ENCODE results near the gene GPM6B. TPM values are rescaled to one million over a fixed set of nuclear protein-coding genes. Genes with fewer than 3 reads are reported as not detected.
A peak's percentile ranks its signal among the peaks of the same experiment; 100 is the strongest.

The GPM6B gene
- total and polyA plus RNA-seq, 2 of the 4 experiments (the other 2 are of a cell fraction) = 4.2 to 5.9 TPM

DNA sequence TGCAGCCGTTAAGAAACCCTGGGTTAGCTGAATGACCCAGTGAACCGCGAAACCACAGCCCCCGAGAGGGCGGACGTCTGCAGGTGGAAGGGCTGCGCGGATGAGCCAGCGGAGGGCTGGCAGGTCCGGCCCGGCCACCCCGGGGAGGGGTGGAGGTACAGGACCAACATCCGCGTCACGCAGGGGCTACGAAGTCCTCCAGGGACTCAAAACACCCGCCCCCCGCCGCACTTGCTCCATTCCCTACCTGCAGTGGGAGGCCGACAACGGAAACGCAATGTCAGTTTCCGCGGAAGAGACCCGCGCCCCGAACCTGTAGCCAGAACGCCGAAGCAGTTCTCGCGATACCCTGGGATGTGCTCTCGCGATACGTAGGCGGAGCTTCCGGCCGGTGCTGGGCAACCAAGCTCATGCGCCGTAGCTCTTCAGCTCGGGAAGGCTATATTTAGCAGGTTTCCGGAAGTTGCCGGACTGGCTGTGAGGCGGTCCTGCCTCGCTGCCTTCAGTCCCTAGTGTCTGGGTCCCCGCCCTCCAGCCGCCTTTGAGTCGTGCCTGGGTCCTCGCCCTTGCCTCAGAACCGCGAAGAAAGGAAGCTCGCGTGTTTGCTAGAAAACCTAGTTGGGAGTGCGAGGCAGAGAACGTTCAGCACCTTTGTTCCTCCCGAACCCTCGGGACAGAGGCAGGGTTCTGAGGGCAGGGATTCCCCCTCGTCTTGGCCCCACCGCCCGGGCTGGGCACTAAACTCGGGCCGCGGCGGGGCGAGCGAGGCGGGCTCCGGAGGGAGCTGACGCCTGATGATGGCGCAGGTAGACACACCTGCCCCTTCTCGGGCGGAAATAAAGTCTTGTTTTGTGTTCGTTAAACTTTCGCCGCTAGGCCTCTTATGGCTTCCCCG, 82.4 kb downstream of the GPM6B start, which contains the start of the genes OFD1 and TRAPPC2:
Gene OFD1, plus strand, starts transcription at position 471 of the 895 bp plus-strand sequence. Its CDS starts 324 bp downstream, at position 795.
Gene TRAPPC2, minus strand, starts transcription at position 343 of the 895 bp plus-strand sequence. CDS start 14,657 bp downstream, outside the sequence.
- Histone ChIP-seq H3K27ac (ENCODE audit: insufficient read depth, low read length) (peak within 1 kb of the TSS; percentile 90), H3K4me1 (ENCODE audit: control insufficient read depth, insufficient read depth, low read length) (no peaks in the 10 kb centered on the region), H3K79me1 (ENCODE audit: low read depth in 1 of 2, low read length in 2 of 2) (peaks cover 16 to 38% of the 10 kb centered on the region in 2 experiments), H3K9me1 (ENCODE audit: insufficient read depth, low read length) (no peaks in the 10 kb centered on the region; the same call in 1 of the 2 replicates), H3K14ac (replicated peaks; ENCODE audit: low read depth, low read length) (peak within 1 kb of the TSS; percentile 99), H3K4me3 (ENCODE audit: insufficient read depth, low read depth, low read length) (peak within 1 kb of the TSS; percentile 81), H4K20me1 (ENCODE audit: insufficient read depth, low read length) (no peaks in the 10 kb centered on the region), H2AK5ac (ENCODE audit: low read depth, low read length) (peak within 1 kb of the TSS; percentile 81; the same call in 1 of the 2 replicates), H3K56ac (ENCODE audit: extremely low read depth, insufficient read depth, low read length) (peak within 1 kb of the TSS; percentile 88), H2BK15ac (ENCODE audit: low read depth, low read length) (peak within 1 kb of the TSS; percentile 76; the same call in 1 of the 3 replicates), H3K9me3 (ENCODE audit: control insufficient read depth, insufficient read depth, low read length) (no peaks in the 10 kb centered on the region), H3K23ac (ENCODE audit: low read depth, low read length) (peak within 1 kb of the TSS; percentile 93), H2AK9ac (replicated peaks; ENCODE audit: low read depth, low read length, poor library complexity) (peak within 1 kb of the TSS; percentile 99), H4K91ac (ENCODE audit: insufficient read depth, low read depth, low read length) (peak within 1 kb of the TSS; percentile 93), H3K18ac (ENCODE audit: low read depth, low read length) (peak within 1 kb of the TSS; percentile 84), H3K4ac (ENCODE audit: low read depth, low read length) (peak within 1 kb of the TSS; percentile 96), H2AFZ (replicated peaks; ENCODE audit: low read length, poor library complexity) (peak within 1 kb of the TSS; percentile 99), H3K9ac (ENCODE audit: low read depth, low read length) (peak within 1 kb of the TSS; percentile 98), H2BK5ac (ENCODE audit: low read depth, low read length, poor library complexity, severe bottlenecking) (peak within 1 kb of the TSS; percentile 84), H4K5ac (ENCODE audit: low read depth, low read length) (peak within 1 kb of the TSS; percentile 95), H2BK120ac (ENCODE audit: low read depth, low read length) (peak within 1 kb of the TSS; percentile 84), H3K4me2 (ENCODE audit: low read depth, low read length) (peak within 1 kb of the TSS; percentile 100), H3K36me3 (ENCODE audit: control insufficient read depth, insufficient read depth, low read length) (peaks cover 5% of the 10 kb centered on the region), H4K8ac (ENCODE audit: low read depth in 2 of 2, low read length in 2 of 2) (peak within 1 kb of the TSS; percentile 72 to 96), H2BK20ac (ENCODE audit: low read depth, low read length) (peak within 1 kb of the TSS; percentile 27; the same call in 1 of the 2 replicates), H3K27me3 (ENCODE audit: control insufficient read depth, insufficient read depth, low read length) (no peaks in the 10 kb centered on the region)
- POLR2A ChIA-PET (ENCODE audit: unreplicated experiment) = interaction anchor here (0.5 kb wide), 1 partner anchor 13 kb away, joined by 3 read pairs; no protein-coding TSS in a partner anchor
- BruUV-seq (replicated peaks) = no TSS peak
- intact Hi-C loops (cut with micrococcal nuclease) (loop anchor here (1.0 to 5.0 kb wide), 3 partner anchors 42 to 227 kb away; no protein-coding TSS in a partner anchor), dilution Hi-C loops (cut with HindIII; ENCODE audit: low sequenced_read_pairs, unreplicated experiment) (no loop called here), in situ Hi-C loops (cut with MboI; ENCODE audit: low sequenced_read_pairs) (loop anchor here (25.0 kb wide), 1 partner anchor 772 kb away; no protein-coding TSS in a partner anchor)
- CTCF ChIA-PET = interaction anchor here (0.9 kb wide), 1 partner anchor 228 kb away, joined by 4 read pairs; no protein-coding TSS in a partner anchor
- ATAC-seq (ENCODE audit: low read depth) (peak; percentile 97), DNase-seq (peak; percentile 97)
- 0% methylated on average over 37 of the region's 75 CpGs; no CpG with 5 or more reads in 1 of the 2 experiments for WGBS, 2 experiments (ENCODE audit: extremely low coverage in 2 of 2, insufficient read length in 1 of 2)
- TF ChIP-seq, protein P1, sequence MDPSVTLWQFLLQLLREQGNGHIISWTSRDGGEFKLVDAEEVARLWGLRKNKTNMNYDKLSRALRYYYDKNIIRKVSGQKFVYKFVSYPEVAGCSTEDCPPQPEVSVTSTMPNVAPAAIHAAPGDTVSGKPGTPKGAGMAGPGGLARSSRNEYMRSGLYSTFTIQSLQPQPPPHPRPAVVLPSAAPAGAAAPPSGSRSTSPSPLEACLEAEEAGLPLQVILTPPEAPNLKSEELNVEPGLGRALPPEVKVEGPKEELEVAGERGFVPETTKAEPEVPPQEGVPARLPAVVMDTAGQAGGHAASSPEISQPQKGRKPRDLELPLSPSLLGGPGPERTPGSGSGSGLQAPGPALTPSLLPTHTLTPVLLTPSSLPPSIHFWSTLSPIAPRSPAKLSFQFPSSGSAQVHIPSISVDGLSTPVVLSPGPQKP (IDR thresholded peaks at IDR 0.05; ENCODE audit: borderline replicate concordance, low read depth, low read length) = peak; percentile 82; the same call in 1 of the 2 replicates
- TF ChIP-seq SMC3 (IDR thresholded peaks at IDR 0.05; ENCODE audit: low read depth, low read length) (no peak), MAZ (IDR thresholded peaks at IDR 0.05; ENCODE audit: borderline replicate concordance, low read depth, low read length) (peak; percentile 41; the same call in 1 of the 2 replicates), POLR2A (IDR thresholded peaks at IDR 0.05; ENCODE audit: low read depth, low read length) (peak; percentile 95), FOS (IDR thresholded peaks at IDR 0.05; ENCODE audit: low read depth, low read length) (no peak), RCOR1 (IDR thresholded peaks at IDR 0.05; ENCODE audit: insufficient replicate concordance, low read length) (no peak), CEBPB (IDR thresholded peaks at IDR 0.05; ENCODE audit: low read depth, low read length) (no peak), MXI1 (IDR thresholded peaks at IDR 0.05; ENCODE audit: borderline replicate concordance, low read depth, low read length) (peak; percentile 76), NFE2L2 (IDR thresholded peaks at IDR 0.05; ENCODE audit: low read depth, low read length) (no peak), RFX5 (IDR thresholded peaks at IDR 0.05; ENCODE audit: low read depth, low read length) (no peak), MAFK (IDR thresholded peaks at IDR 0.05; ENCODE audit: low read depth, low read length) (no peak), BHLHE40 (IDR thresholded peaks at IDR 0.05; ENCODE audit: low read depth, low read length) (peak; percentile 38; the same call in 1 of the 2 replicates)
- TF ChIP-seq, protein P2, sequence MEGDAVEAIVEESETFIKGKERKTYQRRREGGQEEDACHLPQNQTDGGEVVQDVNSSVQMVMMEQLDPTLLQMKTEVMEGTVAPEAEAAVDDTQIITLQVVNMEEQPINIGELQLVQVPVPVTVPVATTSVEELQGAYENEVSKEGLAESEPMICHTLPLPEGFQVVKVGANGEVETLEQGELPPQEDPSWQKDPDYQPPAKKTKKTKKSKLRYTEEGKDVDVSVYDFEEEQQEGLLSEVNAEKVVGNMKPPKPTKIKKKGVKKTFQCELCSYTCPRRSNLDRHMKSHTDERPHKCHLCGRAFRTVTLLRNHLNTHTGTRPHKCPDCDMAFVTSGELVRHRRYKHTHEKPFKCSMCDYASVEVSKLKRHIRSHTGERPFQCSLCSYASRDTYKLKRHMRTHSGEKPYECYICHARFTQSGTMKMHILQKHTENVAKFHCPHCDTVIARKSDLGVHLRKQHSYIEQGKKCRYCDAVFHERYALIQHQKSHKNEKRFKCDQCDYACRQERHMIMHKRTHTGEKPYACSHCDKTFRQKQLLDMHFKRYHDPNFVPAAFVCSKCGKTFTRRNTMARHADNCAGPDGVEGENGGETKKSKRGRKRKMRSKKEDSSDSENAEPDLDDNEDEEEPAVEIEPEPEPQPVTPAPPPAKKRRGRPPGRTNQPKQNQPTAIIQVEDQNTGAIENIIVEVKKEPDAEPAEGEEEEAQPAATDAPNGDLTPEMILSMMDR (conservative IDR thresholded peaks at IDR 0.05; ENCODE audit: low read depth, low read length) = no peak

Measured in IMR-90 (cell line).